Fibroblast of pulmonary artery (primary cell): ENCODE results near the gene LYZ.
A peak's percentile ranks its signal among the peaks of the same experiment; 100 is the strongest.

Experiments
- DNase-seq: peaks from one replicate; pipeline ENCODE4 v3.0.0-alpha.2; 2010; ENCODE audit warnings: low read depth
- H3K4me3 ChIP-seq: replicated peaks from 2 replicates; pipeline ENCODE4 v1.5.1; 2011; ENCODE audit warnings: low read depth, mild to moderate bottlenecking, control low read depth, low read length, moderate library complexity
- TF ChIP-seq, protein P1 (sequence below): IDR thresholded peaks from 2 replicates; pipeline ENCODE4 v1.5.1; 2011; ENCODE audit warnings: mild to moderate bottlenecking, control low read depth, low read length, inconsistent platforms; ENCODE audit errors: missing control alignments

The LYZ gene

DNA sequence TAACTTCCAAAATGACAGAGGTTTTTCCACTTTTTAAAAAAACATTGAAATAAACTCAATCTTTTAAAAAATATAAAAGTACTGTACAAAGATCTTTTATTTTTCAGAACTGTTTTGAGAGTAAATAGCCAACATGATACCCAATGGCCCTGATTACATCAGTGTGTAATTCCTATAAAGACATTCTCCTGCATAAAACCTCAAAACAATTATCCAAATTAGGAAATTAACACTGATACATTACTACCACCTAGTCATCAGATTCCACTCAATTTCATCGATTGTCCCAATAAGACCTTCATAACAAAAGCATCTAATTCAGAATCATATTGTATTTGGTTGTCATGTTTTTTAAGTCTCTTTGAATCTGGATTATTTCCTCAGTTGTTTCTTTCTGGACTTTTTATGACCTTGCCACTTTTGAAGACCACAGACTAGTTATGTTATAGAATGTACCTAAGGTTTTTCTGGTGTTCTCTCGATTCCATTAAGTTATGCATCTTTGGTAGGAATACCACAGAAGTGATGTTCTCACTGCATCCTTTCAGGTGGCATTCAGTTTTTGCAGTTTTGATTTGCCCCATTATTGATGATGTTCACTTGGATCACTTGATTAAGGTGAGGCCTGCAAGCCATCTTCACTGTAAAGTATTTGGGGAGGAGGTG, 7.3 kb downstream of the LYZ start:
- DNase-seq: no peak
- H3K4me3 ChIP-seq: no peak overlapping the region
- TF ChIP-seq, protein P1, sequence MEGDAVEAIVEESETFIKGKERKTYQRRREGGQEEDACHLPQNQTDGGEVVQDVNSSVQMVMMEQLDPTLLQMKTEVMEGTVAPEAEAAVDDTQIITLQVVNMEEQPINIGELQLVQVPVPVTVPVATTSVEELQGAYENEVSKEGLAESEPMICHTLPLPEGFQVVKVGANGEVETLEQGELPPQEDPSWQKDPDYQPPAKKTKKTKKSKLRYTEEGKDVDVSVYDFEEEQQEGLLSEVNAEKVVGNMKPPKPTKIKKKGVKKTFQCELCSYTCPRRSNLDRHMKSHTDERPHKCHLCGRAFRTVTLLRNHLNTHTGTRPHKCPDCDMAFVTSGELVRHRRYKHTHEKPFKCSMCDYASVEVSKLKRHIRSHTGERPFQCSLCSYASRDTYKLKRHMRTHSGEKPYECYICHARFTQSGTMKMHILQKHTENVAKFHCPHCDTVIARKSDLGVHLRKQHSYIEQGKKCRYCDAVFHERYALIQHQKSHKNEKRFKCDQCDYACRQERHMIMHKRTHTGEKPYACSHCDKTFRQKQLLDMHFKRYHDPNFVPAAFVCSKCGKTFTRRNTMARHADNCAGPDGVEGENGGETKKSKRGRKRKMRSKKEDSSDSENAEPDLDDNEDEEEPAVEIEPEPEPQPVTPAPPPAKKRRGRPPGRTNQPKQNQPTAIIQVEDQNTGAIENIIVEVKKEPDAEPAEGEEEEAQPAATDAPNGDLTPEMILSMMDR: no peak

DNA sequence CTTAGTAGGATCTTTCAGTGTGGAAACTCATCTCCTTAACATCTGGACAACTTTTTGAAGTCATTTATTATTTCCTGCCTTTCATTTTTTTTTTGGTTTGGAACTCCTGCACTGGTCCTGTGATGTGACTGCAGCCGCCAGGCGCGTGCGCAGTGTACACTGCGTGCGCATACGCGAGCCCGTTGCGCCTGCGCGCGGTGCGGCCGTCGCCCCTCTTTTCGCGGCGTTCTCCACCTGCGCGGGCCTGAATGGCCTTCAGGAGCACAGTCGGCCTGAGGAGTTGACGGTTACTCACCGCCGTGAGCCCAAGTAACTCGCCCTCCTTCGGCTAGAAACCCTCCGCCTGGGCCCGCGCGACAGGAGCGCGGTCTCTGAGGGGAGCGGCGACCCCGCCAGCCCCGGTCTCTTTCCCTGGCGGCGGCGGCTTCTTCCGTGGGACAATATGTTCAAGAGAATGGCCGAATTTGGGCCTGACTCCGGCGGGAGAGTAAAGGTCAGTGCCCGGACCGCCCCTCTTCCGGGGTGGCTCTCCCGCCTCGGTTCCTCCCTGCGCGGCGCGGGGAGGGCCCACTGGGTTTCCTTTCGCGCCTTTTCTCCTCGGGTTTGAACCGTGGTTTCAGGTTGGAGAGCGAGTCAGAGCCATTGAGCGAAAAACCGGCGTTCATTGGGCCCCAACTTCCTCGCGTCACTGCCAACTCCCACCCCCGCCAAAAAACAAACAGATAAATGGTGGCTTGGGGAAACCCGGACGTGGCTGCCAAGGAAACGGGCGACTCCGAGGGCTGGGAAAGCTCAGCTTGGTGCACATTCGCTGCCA, 11.6 kb downstream of the LYZ start, which contains the start of gene YEATS4:
TSS of gene YEATS4 (plus strand) at position 213 of the 817 bp plus-strand sequence. CDS start at position 443, 230 bp downstream.
- DNase-seq: peak; percentile 89
- TF ChIP-seq, protein P1: no peak
- peak within 1 kb of the TSS; percentile 89 for H3K4me3 ChIP-seq

DNA sequence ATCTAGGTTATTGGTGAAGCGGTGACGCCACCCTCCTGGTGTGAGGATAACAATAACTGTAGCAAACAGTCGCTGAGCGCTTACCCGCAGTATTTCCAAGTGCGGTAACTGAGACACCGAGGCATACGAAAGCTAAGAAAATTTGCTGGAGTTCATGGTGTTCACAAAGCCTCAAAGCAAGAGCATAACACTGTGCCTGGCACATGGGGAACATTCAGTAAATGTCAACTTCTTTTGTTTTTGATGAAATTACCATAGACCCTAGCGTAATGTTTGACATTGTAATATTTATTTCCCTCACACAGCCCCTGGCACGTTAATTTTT, 12.1 kb downstream of the LYZ start:
- peak overlapping the region; percentile 89 for H3K4me3 ChIP-seq
- TF ChIP-seq, protein P1: no peak
- no peak for DNase-seq

DNA sequence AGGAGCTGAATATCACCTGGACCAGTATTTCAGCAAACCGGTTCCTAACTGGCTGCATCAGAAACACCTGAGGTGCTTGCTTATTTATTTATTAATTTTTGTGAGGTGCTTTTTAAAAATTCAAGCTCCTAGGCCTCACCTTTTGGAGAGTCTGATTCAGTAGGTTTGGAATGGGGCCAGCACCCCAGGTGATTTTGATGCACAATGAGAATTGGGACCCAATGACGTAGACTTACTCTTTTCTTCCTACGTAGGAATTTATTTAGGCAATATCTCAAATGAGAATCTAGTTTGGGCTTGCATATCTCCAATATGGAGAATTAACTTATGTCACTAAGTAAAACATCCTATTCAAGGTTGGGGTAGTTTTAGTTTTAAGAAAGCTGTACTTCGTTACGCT, 18.6 kb downstream of the LYZ start:
- no peak for DNase-seq
- TF ChIP-seq, protein P1: no peak
- H3K4me3 ChIP-seq: no peak overlapping the region

DNA sequence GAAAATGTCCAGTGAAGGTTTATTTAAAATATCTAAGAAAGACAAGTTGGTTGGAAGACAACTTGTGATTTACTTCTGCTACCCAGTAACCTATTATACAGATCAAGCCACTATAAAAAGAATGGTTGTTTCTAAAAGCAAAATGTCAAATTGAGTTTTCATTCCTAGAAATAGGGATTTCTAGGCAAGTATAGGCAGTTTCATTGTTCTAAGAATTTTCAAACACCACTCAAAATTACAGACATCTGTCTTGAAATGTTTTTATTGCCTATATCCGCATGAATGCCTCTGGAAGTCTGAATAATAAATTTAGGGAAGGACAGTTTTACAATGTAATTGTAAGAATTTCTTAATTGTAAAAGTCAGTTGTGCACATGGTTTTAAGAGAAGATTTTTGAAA, 20.0 kb downstream of the LYZ start:
- H3K4me3 ChIP-seq: no peak overlapping the region
- TF ChIP-seq, protein P1: no peak
- DNase-seq: no peak

DNA sequence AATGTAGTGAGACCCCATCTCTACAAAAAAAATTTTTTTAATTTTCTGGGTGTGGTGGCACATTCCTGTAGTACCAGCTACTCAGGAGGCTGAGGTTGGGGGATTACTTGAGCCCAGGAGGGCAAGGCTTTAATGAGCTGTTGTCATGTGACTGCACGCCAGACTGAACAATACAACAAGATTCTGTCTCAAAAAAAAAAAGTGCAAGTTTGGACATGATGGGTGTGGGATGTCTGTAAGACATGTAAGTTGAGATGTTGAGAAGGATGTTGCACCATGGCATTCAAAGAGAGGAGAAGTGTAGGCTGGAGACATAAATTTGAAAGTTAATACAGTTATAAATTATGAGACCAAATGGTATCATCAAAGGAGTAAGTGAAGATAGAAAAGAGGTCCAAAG, 34.9 kb downstream of the LYZ start:
- DNase-seq: no peak

More for the DNA sequence above, 34.9 kb downstream of the LYZ start:
- TF ChIP-seq, protein P1: no peak
- no peak overlapping the region for H3K4me3 ChIP-seq
